ENCODE results near the gene AJM1. TPM values are rescaled to one million over a fixed set of nuclear protein-coding genes. Genes with fewer than 3 reads are reported as not detected.
"Not testable (repeated sequence)": the region's sequence is repeated elsewhere in the genome, so short reads cannot be mapped to it uniquely, and the experiment has no call there.

Gene AJM1
- total RNA-seq, 1 donor from 2014 or later, result 1.1 TPM

DNA sequence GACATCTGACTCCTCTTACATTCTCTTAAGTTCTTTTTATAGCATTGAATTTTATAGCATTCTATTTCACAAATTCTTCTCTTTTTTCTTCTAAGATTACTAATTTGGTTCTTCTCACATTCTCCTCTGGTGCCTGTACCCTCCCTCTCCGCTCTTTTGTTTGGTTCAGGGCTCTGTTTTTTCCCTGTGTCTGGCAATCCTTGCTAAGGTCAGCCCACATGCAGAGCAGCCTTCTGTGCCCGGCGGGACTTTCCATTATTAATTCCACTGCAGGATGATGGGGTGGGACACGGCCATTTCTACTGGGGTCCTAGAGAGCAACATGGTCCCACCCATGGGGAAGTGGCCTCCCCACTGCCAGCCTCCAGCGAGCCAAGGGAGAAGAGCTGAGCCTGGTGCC is 34.2 kb downstream of the AJM1 start:
- H3K27me3 ChIP-seq (ENCODE audit: control insufficient read depth, insufficient read depth, low read length), result no peaks in the 10 kb centered on the region
- TF ChIP-seq CTCF (IDR thresholded peaks at IDR 0.05; ENCODE audit: insufficient read depth, low read length, severe bottlenecking), result no peak
- no peaks in the 10 kb centered on the region for H3K36me3 ChIP-seq (ENCODE audit: control insufficient read depth, insufficient read depth, low read length)
- FAIRE-seq, result no peak
- H3K4me3 ChIP-seq (ENCODE audit: low read depth, low read length), result no peak overlapping the region
- no peak for DNase-seq (ENCODE audit: low read depth)

- no peak overlapping the region for H3K4me3 ChIP-seq (ENCODE audit: low read depth, low read length)
- FAIRE-seq (no peak), DNase-seq (ENCODE audit: low read depth) (no peak)
- no peaks in the 10 kb centered on the region for H3K27me3 ChIP-seq (ENCODE audit: control insufficient read depth, insufficient read depth, low read length)
- TF ChIP-seq CTCF (IDR thresholded peaks at IDR 0.05; ENCODE audit: insufficient read depth, low read length, severe bottlenecking), result no peak
- no peaks in the 10 kb centered on the region for H3K36me3 ChIP-seq (ENCODE audit: control insufficient read depth, insufficient read depth, low read length)
Observed at GRCh38 chr9:136880651-136881050, 38.4 kb downstream of the AJM1 start.

DNA sequence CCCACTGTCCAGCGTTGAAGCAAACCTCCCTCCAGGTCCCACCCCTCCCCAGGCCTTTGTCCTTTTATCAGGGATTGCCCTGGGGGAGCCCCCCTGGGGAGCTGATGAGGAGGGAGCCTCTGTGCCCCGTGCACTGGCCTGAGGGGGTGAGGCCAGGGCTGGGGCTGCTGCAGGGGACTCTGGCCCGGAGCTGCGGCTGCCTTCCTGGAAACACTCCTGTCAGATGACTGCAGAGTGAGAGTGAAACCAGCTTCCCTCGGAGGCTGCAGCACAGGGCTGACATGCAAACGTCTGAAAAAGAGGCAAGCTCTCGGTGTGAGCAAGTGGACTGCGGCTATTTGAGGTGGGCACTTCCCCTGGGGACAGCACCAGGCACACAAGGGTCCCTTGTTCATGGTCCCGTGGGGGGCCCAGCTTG is 39.4 kb downstream of the AJM1 start:
- Histone ChIP-seq H3K4me3 (ENCODE audit: low read depth, low read length) (no peak overlapping the region), H3K27me3 (ENCODE audit: control insufficient read depth, insufficient read depth, low read length) (no peaks in the 10 kb centered on the region), H3K36me3 (ENCODE audit: control insufficient read depth, insufficient read depth, low read length) (no peaks in the 10 kb centered on the region)
- no peak for TF ChIP-seq CTCF (IDR thresholded peaks at IDR 0.05; ENCODE audit: insufficient read depth, low read length, severe bottlenecking)
- DNase-seq (ENCODE audit: low read depth) (no peak), FAIRE-seq (no peak)

DNA sequence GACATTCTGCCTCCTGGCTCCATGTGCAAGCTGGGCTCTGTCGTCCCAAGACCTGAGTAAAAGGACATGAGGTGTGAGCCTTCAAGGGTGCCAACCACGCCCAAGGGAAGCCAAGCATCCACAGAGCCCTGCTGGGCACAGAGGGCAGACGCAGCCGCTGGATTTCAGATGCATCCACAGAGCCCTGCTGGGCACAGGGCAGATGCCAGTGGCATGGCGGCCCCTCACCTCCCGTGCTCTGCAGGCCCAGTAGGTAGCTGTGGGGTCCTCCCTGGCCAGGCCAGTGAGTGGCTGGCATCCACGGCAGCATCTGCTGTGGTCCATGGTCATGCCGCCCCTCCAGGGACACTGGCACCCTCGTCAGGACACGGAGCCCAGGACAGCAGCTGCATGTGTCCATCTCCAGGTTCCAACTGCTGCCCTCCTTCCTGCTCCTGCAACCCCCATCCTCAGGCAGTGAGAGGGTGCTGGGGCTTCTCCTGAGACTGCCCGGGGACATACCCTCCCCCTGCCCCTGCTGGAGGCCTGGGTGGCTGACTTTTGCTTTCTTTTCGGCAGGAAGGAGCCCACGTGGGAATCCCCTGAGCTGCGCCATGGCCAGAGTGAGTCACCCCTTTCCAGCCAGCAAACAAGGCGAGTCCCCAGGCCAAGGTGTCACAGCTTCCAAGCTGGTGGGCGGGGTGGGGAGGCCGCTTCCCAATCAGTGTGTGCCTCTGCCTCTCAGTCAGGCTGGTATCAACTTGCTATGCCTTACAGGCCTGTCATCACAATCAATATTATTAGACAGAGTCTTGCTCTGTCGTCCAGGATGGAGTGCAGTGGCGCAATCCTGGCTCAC is 40.0 kb downstream of the AJM1 start:
- FAIRE-seq, result no peak
- DNase-seq (ENCODE audit: low read depth), result peak; percentile 94
- H3K4me3 ChIP-seq (ENCODE audit: low read depth, low read length), result no peak overlapping the region

GRCh38 chr9:136882947-136883283 is 40.6 kb downstream of the AJM1 start:
- FAIRE-seq; DNase-seq (ENCODE audit: low read depth); H3K4me3 ChIP-seq (ENCODE audit: low read depth, low read length); H3K36me3 ChIP-seq (ENCODE audit: control insufficient read depth, insufficient read depth, low read length); H3K27me3 ChIP-seq (ENCODE audit: control insufficient read depth, insufficient read depth, low read length): not testable (repeated sequence)

More for the DNA sequence above, 40.0 kb downstream of the AJM1 start:
- H3K27me3 ChIP-seq (ENCODE audit: control insufficient read depth, insufficient read depth, low read length), result no peaks in the 10 kb centered on the region
- H3K36me3 ChIP-seq (ENCODE audit: control insufficient read depth, insufficient read depth, low read length), result no peaks in the 10 kb centered on the region
- no peak for TF ChIP-seq CTCF (IDR thresholded peaks at IDR 0.05; ENCODE audit: insufficient read depth, low read length, severe bottlenecking)

- not testable (repeated sequence) for FAIRE-seq; DNase-seq (ENCODE audit: low read depth); H3K27me3 ChIP-seq (ENCODE audit: control insufficient read depth, insufficient read depth, low read length); H3K36me3 ChIP-seq (ENCODE audit: control insufficient read depth, insufficient read depth, low read length); H3K4me3 ChIP-seq (ENCODE audit: low read depth, low read length)
Observed at GRCh38 chr9:136883670-136884069, 41.4 kb downstream of the AJM1 start.

Data from bronchial epithelial cell (primary cell).